MCF 10A (cell line): ENCODE measurements around the gene EXT2. TPM values are rescaled to one million over a fixed set of nuclear protein-coding genes. Genes with fewer than 3 reads are reported as not detected.

Experiments
- BruUV-seq: library from RNA; stranded (reverse); fragments of 400-500 nt; replicated peaks from 2 replicates; lab custom pipeline; 2021; lab: Mats Ljungman, UMichigan
- CTCF ChIA-PET: fragments of 300-600 bp; sonication (Branson Sonifier 250); formaldehyde crosslinking; extraction: SDS; loops from one replicate; lab custom pipeline; 2021; ENCODE audit warnings: antibody characterized with exemption, inconsistent platforms; lab: Yijun Ruan, JAX
- POLR2A ChIA-PET: fragments of 300-600, 350-650 bp; sonication (Branson Sonifier 250); formaldehyde crosslinking; extraction: SDS; loops from one replicate; lab custom pipeline; 2020; ENCODE audit warnings: antibody characterized with exemption, inconsistent platforms; lab: Yijun Ruan, JAX
- DNase-seq: peaks from one replicate; pipeline ENCODE4 v3.0.0-alpha.2; 2018; ENCODE audit not compliant: unreplicated experiment
- H3K27ac Mint-ChIP-seq: one replicate; pipeline ENCODE4 v1.8.0; 2022; ENCODE audit warnings: mild to moderate bottlenecking, low read depth, mixed read lengths; ENCODE audit not compliant: unreplicated experiment
- H3K27me3 Mint-ChIP-seq: one replicate; pipeline ENCODE4 v1.8.0; 2022; ENCODE audit warnings: mixed read lengths; ENCODE audit not compliant: insufficient read depth, unreplicated experiment
- H3K36me3 Mint-ChIP-seq: one replicate; pipeline ENCODE4 v1.8.0; 2022; ENCODE audit warnings: mild to moderate bottlenecking, moderate library complexity, mixed read lengths; ENCODE audit not compliant: insufficient read depth, unreplicated experiment
- H3K4me1 Mint-ChIP-seq: one replicate; pipeline ENCODE4 v1.8.0; 2022; ENCODE audit warnings: mixed read lengths; ENCODE audit not compliant: insufficient read depth, unreplicated experiment
- H3K4me3 Mint-ChIP-seq: one replicate; pipeline ENCODE4 v1.8.0; 2022; ENCODE audit warnings: mild to moderate bottlenecking, moderate library complexity, mixed read lengths; ENCODE audit not compliant: unreplicated experiment
- H3K9me3 Mint-ChIP-seq: one replicate; pipeline ENCODE4 v1.8.0; 2022; ENCODE audit warnings: mixed read lengths; ENCODE audit not compliant: unreplicated experiment
- CTCF ChIP-seq: fragments of 200-600 bp; IDR thresholded peaks from one replicate; pipeline ENCODE4 v1.8.0; 2022; ENCODE audit warnings: antibody characterized with exemption, mild to moderate bottlenecking; ENCODE audit not compliant: unreplicated experiment
- intact Hi-C: fragments of 100-400 bp; cut with micrococcal nuclease; formaldehyde crosslinking; loops from 2 replicates; pipeline ENCODE4 v1.14.1; 2022
- total RNA-seq: library from RNA; stranded (reverse); gene quantifications from 2 replicates; pipeline ENCODE4 v1.2.3, GENCODE V29; 2022

EXT2 gene
- total RNA-seq, 1 experiment from 2014 or later: 73.1 TPM

GRCh38 chr11:44243595-44244343 is 148.3 kb downstream of the EXT2 start:
- POLR2A ChIA-PET: interaction anchor here (1.3 kb wide), 1 partner anchor 10 kb away, joined by 3 read pairs; no protein-coding TSS in a partner anchor
- no peak overlapping the region for H3K27ac Mint-ChIP-seq
- no peaks in the 10 kb centered on the region for H3K4me1 Mint-ChIP-seq
- H3K9me3 Mint-ChIP-seq: no peaks in the 10 kb centered on the region
- intact Hi-C loops: no loop called here
- peaks cover 17% of the 10 kb centered on the region for H3K36me3 Mint-ChIP-seq
- H3K4me3 Mint-ChIP-seq: no peak overlapping the region
- BruUV-seq: no TSS peak
- H3K27me3 Mint-ChIP-seq: no peaks in the 10 kb centered on the region
- peak; percentile 22 for DNase-seq
- CTCF ChIA-PET: interaction anchor here (0.5 to 0.8 kb wide), 3 partner anchors 9 to 270 kb away, joined by 3 read pairs; no protein-coding TSS in a partner anchor
- TF ChIP-seq CTCF: no peak

- H3K4me1 Mint-ChIP-seq: no peaks in the 10 kb centered on the region
- POLR2A ChIA-PET: no interaction called here
- CTCF ChIA-PET: interaction anchor here (0.6 kb wide), 1 partner anchor 10 kb away, joined by 3 read pairs; no protein-coding TSS in a partner anchor
- H3K36me3 Mint-ChIP-seq: peaks cover 17% of the 10 kb centered on the region
- no peaks in the 10 kb centered on the region for H3K9me3 Mint-ChIP-seq
- intact Hi-C loops: no loop called here
- no TSS peak for BruUV-seq
- TF ChIP-seq CTCF: no peak
- H3K4me3 Mint-ChIP-seq: no peak overlapping the region
- H3K27me3 Mint-ChIP-seq: no peaks in the 10 kb centered on the region
- no peak for DNase-seq
- no peak overlapping the region for H3K27ac Mint-ChIP-seq
Observed at GRCh38 chr11:44244639-44245310, 149.3 kb downstream of the EXT2 start.

- H3K27ac Mint-ChIP-seq: peak overlapping the region; percentile 4
- H3K4me1 Mint-ChIP-seq: no peaks in the 10 kb centered on the region
- H3K9me3 Mint-ChIP-seq: peaks cover 4% of the 10 kb centered on the region
- TF ChIP-seq CTCF: no peak
- no peak overlapping the region for H3K4me3 Mint-ChIP-seq
- ChIA-PET CTCF (interaction anchor here (1.0 to 1.4 kb wide), 2 partner anchors 11 to 39 kb away, joined by 3 to 5 read pairs; no protein-coding TSS in a partner anchor), POLR2A (interaction anchor here (1.1 kb wide), 1 partner anchor 11 kb away, joined by 3 read pairs; no protein-coding TSS in a partner anchor)
- peak; percentile 51 for DNase-seq
- H3K36me3 Mint-ChIP-seq: peaks cover 19% of the 10 kb centered on the region
- intact Hi-C loops: no loop called here
- H3K27me3 Mint-ChIP-seq: no peaks in the 10 kb centered on the region
- no TSS peak for BruUV-seq
Observed at GRCh38 chr11:44246726-44247125, 151.2 kb downstream of the EXT2 start.

- intact Hi-C loops: no loop called here
- H3K27me3 Mint-ChIP-seq: no peaks in the 10 kb centered on the region
- no peak for DNase-seq
- H3K4me3 Mint-ChIP-seq: no peak overlapping the region
- peaks cover 23% of the 10 kb centered on the region for H3K36me3 Mint-ChIP-seq
- H3K9me3 Mint-ChIP-seq: peaks cover 12% of the 10 kb centered on the region
- TF ChIP-seq CTCF: no peak
- ChIA-PET POLR2A (no interaction called here), CTCF (interaction anchor here (0.7 to 1.6 kb wide), 2 partner anchors 13 to 153 kb away, joined by 3 to 8 read pairs; partner anchors contain the start of gene EXT2)
- no peak overlapping the region for H3K27ac Mint-ChIP-seq
- no TSS peak for BruUV-seq
- H3K4me1 Mint-ChIP-seq: no peaks in the 10 kb centered on the region
Observed at GRCh38 chr11:44247508-44247907, 152.0 kb downstream of the EXT2 start.
